ENCODE measurements around the gene LPAR6.
"Not testable (repeated sequence)": the region's sequence is repeated elsewhere in the genome, so short reads cannot be mapped to it uniquely, and the experiment has no call there.

Gene LPAR6, protein sequence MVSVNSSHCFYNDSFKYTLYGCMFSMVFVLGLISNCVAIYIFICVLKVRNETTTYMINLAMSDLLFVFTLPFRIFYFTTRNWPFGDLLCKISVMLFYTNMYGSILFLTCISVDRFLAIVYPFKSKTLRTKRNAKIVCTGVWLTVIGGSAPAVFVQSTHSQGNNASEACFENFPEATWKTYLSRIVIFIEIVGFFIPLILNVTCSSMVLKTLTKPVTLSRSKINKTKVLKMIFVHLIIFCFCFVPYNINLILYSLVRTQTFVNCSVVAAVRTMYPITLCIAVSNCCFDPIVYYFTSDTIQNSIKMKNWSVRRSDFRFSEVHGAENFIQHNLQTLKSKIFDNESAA

DNA sequence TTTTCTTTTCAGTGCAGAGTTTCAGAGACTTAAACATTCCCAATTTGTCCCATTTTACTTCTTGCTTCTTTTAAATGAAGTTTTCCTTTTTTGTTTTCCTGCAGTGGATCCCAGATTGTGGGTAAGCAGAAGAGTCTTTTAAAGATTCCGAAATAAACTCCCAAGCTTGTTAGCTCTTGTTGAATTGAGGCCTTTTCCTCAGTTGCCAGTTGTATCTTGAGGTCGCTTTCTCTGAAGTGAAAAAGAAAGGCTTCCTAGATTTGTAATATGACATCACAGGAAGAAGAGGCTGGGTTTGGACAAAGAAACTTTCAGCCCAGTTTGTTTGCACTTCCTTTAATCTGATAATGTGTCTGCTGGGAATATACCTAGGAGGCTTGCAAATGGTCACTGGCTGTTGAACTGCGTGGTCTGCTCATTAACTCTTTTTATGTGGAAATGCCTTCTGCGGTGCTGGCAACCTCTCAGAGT is at the start of gene LPAR6:
Gene LPAR6 (minus strand): TSS at position 233 of the 471 bp plus-strand sequence. CDS start 690 bp downstream, outside the sequence.
- Histone ChIP-seq H3K27ac (ENCODE audit: low read depth, low read length) (no peak within 1 kb of the TSS), H3K9ac (ENCODE audit: low read length) (no peak within 1 kb of the TSS), H3K4me2 (ENCODE audit: low read depth, low read length, poor library complexity, severe bottlenecking) (no peak within 1 kb of the TSS), H3F3A (ENCODE audit: insufficient read depth) (no peaks in the 10 kb centered on the region), H3K9me3 (ENCODE audit: insufficient read depth, low read length) (no peaks in the 10 kb centered on the region), H3K9me2 (replicated peaks; ENCODE audit: insufficient read depth, low read length) (no peaks in the 10 kb centered on the region), H4K20me1 (ENCODE audit: low read depth, low read length) (no peaks in the 10 kb centered on the region), H3K27me3 (ENCODE audit: low read length) (no peaks in the 10 kb centered on the region), H2AFZ (ENCODE audit: low read depth, low read length, severe bottlenecking) (no peak within 1 kb of the TSS), H3K79me2 (ENCODE audit: insufficient read depth, low read length) (no peaks in the 10 kb centered on the region), H3K4me3 (ENCODE audit: insufficient read depth, low read length, poor library complexity, severe bottlenecking) (no peak within 1 kb of the TSS), H3K36me3 (ENCODE audit: low read length) (peaks cover 27% of the 10 kb centered on the region)
- no peak for TF ChIP-seq EZH2phosphoT487 (conservative IDR thresholded peaks at IDR 0.05; ENCODE audit: low read length)
- TF ChIP-seq, protein P1, sequence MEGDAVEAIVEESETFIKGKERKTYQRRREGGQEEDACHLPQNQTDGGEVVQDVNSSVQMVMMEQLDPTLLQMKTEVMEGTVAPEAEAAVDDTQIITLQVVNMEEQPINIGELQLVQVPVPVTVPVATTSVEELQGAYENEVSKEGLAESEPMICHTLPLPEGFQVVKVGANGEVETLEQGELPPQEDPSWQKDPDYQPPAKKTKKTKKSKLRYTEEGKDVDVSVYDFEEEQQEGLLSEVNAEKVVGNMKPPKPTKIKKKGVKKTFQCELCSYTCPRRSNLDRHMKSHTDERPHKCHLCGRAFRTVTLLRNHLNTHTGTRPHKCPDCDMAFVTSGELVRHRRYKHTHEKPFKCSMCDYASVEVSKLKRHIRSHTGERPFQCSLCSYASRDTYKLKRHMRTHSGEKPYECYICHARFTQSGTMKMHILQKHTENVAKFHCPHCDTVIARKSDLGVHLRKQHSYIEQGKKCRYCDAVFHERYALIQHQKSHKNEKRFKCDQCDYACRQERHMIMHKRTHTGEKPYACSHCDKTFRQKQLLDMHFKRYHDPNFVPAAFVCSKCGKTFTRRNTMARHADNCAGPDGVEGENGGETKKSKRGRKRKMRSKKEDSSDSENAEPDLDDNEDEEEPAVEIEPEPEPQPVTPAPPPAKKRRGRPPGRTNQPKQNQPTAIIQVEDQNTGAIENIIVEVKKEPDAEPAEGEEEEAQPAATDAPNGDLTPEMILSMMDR (IDR thresholded peaks at IDR 0.05; ENCODE audit: insufficient read depth, low read length, poor library complexity, severe bottlenecking) = no peak

GRCh38 chr13:48457578-48458242 is 44.8 kb upstream of the LPAR6 start:
- Histone ChIP-seq H3K4me3 (ENCODE audit: insufficient read depth, low read length, poor library complexity, severe bottlenecking) (no peak overlapping the region), H3F3A (ENCODE audit: insufficient read depth) (no peaks in the 10 kb centered on the region), H3K79me2 (ENCODE audit: insufficient read depth, low read length) (0 out of 2 replicates have a peak, but pooled peaks cover under 1% of the 10 kb centered on the region), H3K9me3 (ENCODE audit: insufficient read depth, low read length) (no peaks in the 10 kb centered on the region), H3K27ac (ENCODE audit: low read depth, low read length) (no peak overlapping the region), H4K20me1 (ENCODE audit: low read depth, low read length) (no peaks in the 10 kb centered on the region), H2AFZ (ENCODE audit: low read depth, low read length, severe bottlenecking) (no peak overlapping the region), H3K27me3 (ENCODE audit: low read length) (no peaks in the 10 kb centered on the region), H3K4me2 (ENCODE audit: low read depth, low read length, poor library complexity, severe bottlenecking) (no peak overlapping the region), H3K36me3 (ENCODE audit: low read length) (peaks cover 38% of the 10 kb centered on the region), H3K9me2 (replicated peaks; ENCODE audit: insufficient read depth, low read length) (no peaks in the 10 kb centered on the region), H3K9ac (ENCODE audit: low read length) (no peak overlapping the region)
- no peak for TF ChIP-seq EZH2phosphoT487 (conservative IDR thresholded peaks at IDR 0.05; ENCODE audit: low read length)
- TF ChIP-seq, protein P1 (IDR thresholded peaks at IDR 0.05; ENCODE audit: insufficient read depth, low read length, poor library complexity, severe bottlenecking) = no peak

DNA sequence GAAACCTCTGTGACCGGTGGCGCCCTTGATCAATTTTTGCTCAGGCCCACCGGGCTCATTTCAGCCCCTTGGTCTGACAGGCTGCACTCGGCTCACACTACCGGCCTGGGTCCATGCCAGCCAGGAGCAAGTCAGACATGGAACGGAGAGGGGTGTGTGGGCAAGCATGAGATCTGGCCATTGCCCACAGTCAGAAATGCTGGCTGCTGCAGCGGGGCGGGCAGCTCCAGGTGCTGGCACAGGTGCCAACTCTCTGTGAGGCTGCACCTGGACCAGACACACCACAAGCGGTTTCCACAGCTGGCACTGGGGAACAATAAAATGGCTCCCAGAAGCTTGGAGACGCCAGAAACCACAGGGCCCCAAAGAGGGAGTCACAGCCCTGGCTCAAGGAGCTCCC is 43.6 kb upstream of the LPAR6 start:
- no peaks in the 10 kb centered on the region for H3K9me2 ChIP-seq (replicated peaks; ENCODE audit: insufficient read depth, low read length)
- H3F3A ChIP-seq (ENCODE audit: insufficient read depth) = no peaks in the 10 kb centered on the region
- no peak overlapping the region for H3K9ac ChIP-seq (ENCODE audit: low read length)
- TF ChIP-seq, protein P1 (IDR thresholded peaks at IDR 0.05; ENCODE audit: insufficient read depth, low read length, poor library complexity, severe bottlenecking) = no peak
- no peak overlapping the region for H3K27ac ChIP-seq (ENCODE audit: low read depth, low read length)
- no peaks in the 10 kb centered on the region for H3K9me3 ChIP-seq (ENCODE audit: insufficient read depth, low read length)
- no peaks in the 10 kb centered on the region for H3K27me3 ChIP-seq (ENCODE audit: low read length)
- H4K20me1 ChIP-seq (ENCODE audit: low read depth, low read length) = no peaks in the 10 kb centered on the region
- H3K36me3 ChIP-seq (ENCODE audit: low read length) = peaks cover 37% of the 10 kb centered on the region
- no peak overlapping the region for H3K4me3 ChIP-seq (ENCODE audit: insufficient read depth, low read length, poor library complexity, severe bottlenecking)
- no peak overlapping the region for H3K4me2 ChIP-seq (ENCODE audit: low read depth, low read length, poor library complexity, severe bottlenecking)
- 0 out of 2 replicates have a peak, but pooled peaks cover 4% of the 10 kb centered on the region for H3K79me2 ChIP-seq (ENCODE audit: insufficient read depth, low read length)
- H2AFZ ChIP-seq (ENCODE audit: low read depth, low read length, severe bottlenecking) = no peak overlapping the region

- H2AFZ ChIP-seq (ENCODE audit: low read depth, low read length, severe bottlenecking); H3K9ac ChIP-seq (ENCODE audit: low read length); H3K9me2 ChIP-seq (replicated peaks; ENCODE audit: insufficient read depth, low read length); H3K27ac ChIP-seq (ENCODE audit: low read depth, low read length); H3K9me3 ChIP-seq (ENCODE audit: insufficient read depth, low read length); H4K20me1 ChIP-seq (ENCODE audit: low read depth, low read length); H3K4me2 ChIP-seq (ENCODE audit: low read depth, low read length, poor library complexity, severe bottlenecking); H3F3A ChIP-seq (ENCODE audit: insufficient read depth); H3K4me3 ChIP-seq (ENCODE audit: insufficient read depth, low read length, poor library complexity, severe bottlenecking); H3K27me3 ChIP-seq (ENCODE audit: low read length): not testable (repeated sequence)
- Histone ChIP-seq H3K36me3 (ENCODE audit: low read length) (peaks cover 18% of the 10 kb centered on the region), H3K79me2 (ENCODE audit: insufficient read depth, low read length) (peaks cover 17% of the 10 kb centered on the region)
These were observed 38.3 kb upstream of the LPAR6 start for GRCh38 chr13:48451196-48451595.

Data from SU-DHL-6 (cell line).